Activated CD8-positive, alpha-beta T cell treated with anti-CD3 and anti-CD28 coated beads, Interleukin-2, amount 10 ng/mL, durations not matched to agents 7 days and 5 days (primary cell): ENCODE measurements around the gene EPHA6. TPM values are rescaled to one million over a fixed set of nuclear protein-coding genes. Genes with fewer than 3 reads are reported as not detected.

Experiments
- ATAC-seq: fragments of 150-1000 bp; cut with Tn5 transposase; one replicate; pipeline ENCODE4 v1.10.0; 2021; ENCODE audit warnings: moderate library complexity
- CTCF ChIA-PET: fragments of 350-600 bp; sonication (Branson Sonifier 250); formaldehyde crosslinking; loops from one replicate; lab custom pipeline; 2021; ENCODE audit warnings: antibody characterized with exemption; lab: Charles Lee
- POLR2A ChIA-PET: fragments of 350-600 bp; sonication (Branson Sonifier 250); formaldehyde crosslinking; loops from one replicate; lab custom pipeline; 2021; ENCODE audit warnings: antibody characterized with exemption; lab: Charles Lee
- DNase-seq: peaks from one replicate; pipeline ENCODE4 v3.0.0-alpha.2; 2020
- H3K27ac Mint-ChIP-seq: one replicate; pipeline ENCODE4 v1.8.0; 2021; ENCODE audit warnings: mild to moderate bottlenecking, mixed read lengths
- H3K27me3 Mint-ChIP-seq: one replicate; pipeline ENCODE4 v1.8.0; 2021; ENCODE audit warnings: low read depth, mixed read lengths
- H3K36me3 Mint-ChIP-seq: one replicate; pipeline ENCODE4 v1.8.0; 2021; ENCODE audit warnings: low read depth, mixed read lengths
- H3K4me1 Mint-ChIP-seq: one replicate; pipeline ENCODE4 v1.8.0; 2021; ENCODE audit warnings: low read depth, mixed read lengths
- H3K4me3 Mint-ChIP-seq: one replicate; pipeline ENCODE4 v1.8.0; 2021; ENCODE audit warnings: mild to moderate bottlenecking, mixed read lengths
- H3K9me3 Mint-ChIP-seq: one replicate; pipeline ENCODE4 v1.8.0; 2022; ENCODE audit warnings: mixed read lengths; ENCODE audit not compliant: insufficient read depth
- total RNA-seq, 2 experiments: library from RNA; stranded (reverse); gene quantifications; one replicate each; pipeline ENCODE4 v1.2.3, GENCODE V29; 2021

EPHA6 gene
- total RNA-seq, 2 experiments from 2014 or later, result not detected

DNA sequence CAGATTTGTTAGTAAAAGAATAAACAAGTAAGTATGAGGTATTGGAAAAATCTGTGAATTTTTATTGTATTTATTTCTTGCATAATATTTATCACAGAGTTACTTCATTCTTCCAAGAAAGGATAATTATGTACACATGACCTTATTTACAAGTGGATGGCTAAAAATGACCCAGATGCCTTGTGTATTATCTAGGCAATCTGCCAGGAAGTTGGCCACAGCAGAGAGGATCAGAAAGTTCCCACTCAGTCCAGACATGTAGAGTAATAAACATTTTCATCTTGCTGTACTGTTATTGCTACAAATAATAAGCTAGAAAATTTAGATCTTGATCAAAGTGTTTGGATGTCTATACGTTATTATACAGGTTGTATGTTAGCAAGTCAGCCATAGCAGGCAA is 317.1 kb downstream of the EPHA6 start:
- no peak for ATAC-seq
- Mint-ChIP-seq H3K36me3 (no peaks in the 10 kb centered on the region), H3K27me3 (no peaks in the 10 kb centered on the region), H3K9me3 (peaks cover 11% of the 10 kb centered on the region), H3K4me1 (no peaks in the 10 kb centered on the region), H3K4me3 (no peak overlapping the region), H3K27ac (no peak overlapping the region)
- ChIA-PET CTCF (no interaction called here), POLR2A (no interaction called here)
- DNase-seq, result no peak

GRCh38 chr3:97138914-97139541 is 324.6 kb downstream of the EPHA6 start:
- no peak overlapping the region for H3K4me3 Mint-ChIP-seq
- ChIA-PET POLR2A (no interaction called here), CTCF (no interaction called here)
- DNase-seq, result no peak
- ATAC-seq, result no peak
- H3K27ac Mint-ChIP-seq, result no peak overlapping the region
- no peaks in the 10 kb centered on the region for H3K4me1 Mint-ChIP-seq
- peaks cover 8% of the 10 kb centered on the region for H3K9me3 Mint-ChIP-seq
- H3K36me3 Mint-ChIP-seq, result no peaks in the 10 kb centered on the region
- H3K27me3 Mint-ChIP-seq, result no peaks in the 10 kb centered on the region

- H3K27me3 Mint-ChIP-seq, result no peaks in the 10 kb centered on the region
- H3K36me3 Mint-ChIP-seq, result no peaks in the 10 kb centered on the region
- H3K9me3 Mint-ChIP-seq, result no peaks in the 10 kb centered on the region
- ChIA-PET POLR2A (no interaction called here), CTCF (no interaction called here)
- no peak overlapping the region for H3K4me3 Mint-ChIP-seq
- no peaks in the 10 kb centered on the region for H3K4me1 Mint-ChIP-seq
- DNase-seq, result no peak
- ATAC-seq, result no peak
- no peak overlapping the region for H3K27ac Mint-ChIP-seq
Measured at GRCh38 chr3:97148931-97149330, 334.5 kb downstream of the EPHA6 start.

DNA sequence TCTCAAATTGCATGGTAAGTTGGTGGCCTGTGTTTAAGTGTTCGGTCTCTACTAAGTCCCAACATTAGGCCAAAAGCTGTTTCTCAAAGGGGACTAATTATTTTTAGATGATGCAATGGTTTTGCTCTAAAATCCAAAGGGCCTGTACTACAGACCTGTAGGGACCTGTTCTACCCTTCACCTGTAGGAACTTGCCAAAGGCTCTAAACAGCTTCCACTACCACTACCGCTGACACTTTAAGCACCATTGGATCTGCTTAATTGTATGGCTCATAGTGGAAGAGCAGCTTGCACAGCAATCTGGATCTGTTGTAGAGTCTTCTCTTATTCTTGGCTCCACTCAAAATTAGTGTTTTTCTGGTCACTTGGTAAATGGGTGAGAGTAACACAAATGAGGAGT is 346.8 kb downstream of the EPHA6 start:
- POLR2A ChIA-PET, result no interaction called here
- Mint-ChIP-seq H3K9me3 (no peaks in the 10 kb centered on the region), H3K36me3 (no peaks in the 10 kb centered on the region), H3K4me1 (no peaks in the 10 kb centered on the region), H3K27ac (no peak overlapping the region), H3K4me3 (no peak overlapping the region), H3K27me3 (no peaks in the 10 kb centered on the region)
- CTCF ChIA-PET, result no interaction called here
- ATAC-seq (no peak), DNase-seq (no peak)

GRCh38 chr3:97177242-97177641 is 362.8 kb downstream of the EPHA6 start:
- ChIA-PET POLR2A (no interaction called here), CTCF (no interaction called here)
- peaks cover 6% of the 10 kb centered on the region for H3K9me3 Mint-ChIP-seq
- H3K36me3 Mint-ChIP-seq, result no peaks in the 10 kb centered on the region
- no peak overlapping the region for H3K27ac Mint-ChIP-seq
- H3K27me3 Mint-ChIP-seq, result no peaks in the 10 kb centered on the region
- DNase-seq, result no peak
- ATAC-seq, result no peak
- no peak overlapping the region for H3K4me3 Mint-ChIP-seq
- H3K4me1 Mint-ChIP-seq, result no peaks in the 10 kb centered on the region

GRCh38 chr3:97181704-97182103 is 367.3 kb downstream of the EPHA6 start:
- DNase-seq (no peak), ATAC-seq (no peak)
- Mint-ChIP-seq H3K4me1 (no peaks in the 10 kb centered on the region), H3K36me3 (no peaks in the 10 kb centered on the region), H3K27me3 (no peaks in the 10 kb centered on the region), H3K9me3 (peaks cover 6% of the 10 kb centered on the region), H3K4me3 (no peak overlapping the region), H3K27ac (no peak overlapping the region)
- POLR2A ChIA-PET, result no interaction called here
- CTCF ChIA-PET, result no interaction called here

DNA sequence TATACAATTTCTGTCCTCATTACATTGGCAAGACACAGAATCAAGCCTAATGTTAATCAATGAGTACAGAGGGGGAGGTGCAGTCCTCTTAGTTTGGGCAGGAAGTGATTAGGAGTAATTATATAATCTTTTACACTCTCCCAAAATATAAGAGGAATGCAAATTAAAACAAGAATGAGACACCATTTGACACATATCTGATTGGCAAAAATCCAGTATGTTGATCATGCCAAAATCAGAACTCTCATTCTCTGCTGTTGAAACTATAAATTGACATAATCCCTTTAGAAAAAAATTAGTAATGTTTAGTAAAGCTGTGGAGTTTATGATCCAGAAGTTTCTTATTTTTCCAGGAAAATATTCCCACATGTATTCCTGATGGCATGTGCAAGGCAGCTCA is 373.4 kb downstream of the EPHA6 start:
- Mint-ChIP-seq H3K27ac (no peak overlapping the region), H3K27me3 (no peaks in the 10 kb centered on the region), H3K4me1 (no peaks in the 10 kb centered on the region), H3K36me3 (no peaks in the 10 kb centered on the region), H3K9me3 (no peaks in the 10 kb centered on the region), H3K4me3 (no peak overlapping the region)
- POLR2A ChIA-PET, result no interaction called here
- CTCF ChIA-PET, result no interaction called here
- no peak for DNase-seq
- no peak for ATAC-seq

DNA sequence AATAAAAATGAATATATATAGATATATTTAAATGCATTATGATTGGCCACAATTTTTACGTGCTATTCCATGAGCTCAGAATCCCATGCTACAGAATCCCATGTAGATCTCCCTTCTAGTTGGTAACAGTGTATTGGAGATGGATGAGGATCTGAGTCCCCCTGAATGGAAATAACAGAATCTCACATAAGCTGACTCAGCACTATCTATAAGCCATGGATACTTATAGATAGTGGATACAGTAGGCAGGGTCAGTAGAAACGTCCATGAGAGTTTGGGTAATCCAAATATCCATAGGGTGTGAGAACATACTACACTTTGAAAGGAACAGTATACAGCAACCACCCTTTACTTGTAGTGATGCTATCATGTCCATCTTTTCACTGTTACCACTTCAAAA is 375.4 kb downstream of the EPHA6 start:
- no peaks in the 10 kb centered on the region for H3K4me1 Mint-ChIP-seq
- no peak overlapping the region for H3K27ac Mint-ChIP-seq
- H3K4me3 Mint-ChIP-seq, result no peak overlapping the region
- H3K27me3 Mint-ChIP-seq, result no peaks in the 10 kb centered on the region
- ChIA-PET POLR2A (interaction anchor here (0.7 kb wide), 1 partner anchor 72 kb away, joined by 3 read pairs; no protein-coding TSS in a partner anchor), CTCF (no interaction called here)
- DNase-seq (no peak), ATAC-seq (no peak)
- no peaks in the 10 kb centered on the region for H3K9me3 Mint-ChIP-seq
- H3K36me3 Mint-ChIP-seq, result no peaks in the 10 kb centered on the region

GRCh38 chr3:97197083-97197482 is 382.7 kb downstream of the EPHA6 start:
- CTCF ChIA-PET, result no interaction called here
- H3K27me3 Mint-ChIP-seq, result no peaks in the 10 kb centered on the region
- H3K27ac Mint-ChIP-seq, result no peak overlapping the region
- DNase-seq (no peak), ATAC-seq (no peak)
- no peaks in the 10 kb centered on the region for H3K36me3 Mint-ChIP-seq
- peaks cover 9% of the 10 kb centered on the region for H3K9me3 Mint-ChIP-seq
- H3K4me3 Mint-ChIP-seq, result no peak overlapping the region
- H3K4me1 Mint-ChIP-seq, result no peaks in the 10 kb centered on the region
- POLR2A ChIA-PET, result no interaction called here

DNA sequence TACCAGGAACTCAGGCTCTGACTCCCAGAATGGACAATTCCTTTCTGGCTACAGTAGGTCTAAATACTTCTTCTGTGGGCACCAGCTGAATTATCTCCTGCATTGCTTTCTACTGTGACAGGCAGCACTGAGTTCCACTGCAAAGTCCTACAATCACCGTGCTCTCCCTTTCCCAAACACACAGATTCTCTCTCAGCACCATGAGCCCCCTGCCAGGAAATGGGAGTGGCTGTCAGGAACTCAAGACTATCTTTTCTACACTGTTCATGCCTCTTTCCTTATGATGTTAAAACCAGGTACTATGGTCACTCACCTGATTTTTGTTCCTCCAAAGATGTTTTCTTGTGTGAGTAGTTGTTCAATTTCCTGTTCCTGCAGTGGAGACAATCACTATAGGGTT is 383.4 kb downstream of the EPHA6 start:
- DNase-seq, result no peak
- CTCF ChIA-PET, result no interaction called here
- Mint-ChIP-seq H3K27me3 (no peaks in the 10 kb centered on the region), H3K4me1 (no peaks in the 10 kb centered on the region), H3K27ac (no peak overlapping the region), H3K36me3 (no peaks in the 10 kb centered on the region), H3K9me3 (peaks cover 9% of the 10 kb centered on the region), H3K4me3 (no peak overlapping the region)
- POLR2A ChIA-PET, result no interaction called here
- ATAC-seq, result no peak

GRCh38 chr3:97200387-97200786 is 386.0 kb downstream of the EPHA6 start:
- no peaks in the 10 kb centered on the region for H3K36me3 Mint-ChIP-seq
- POLR2A ChIA-PET, result no interaction called here

GRCh38 chr3:97201814-97202213 is 387.4 kb downstream of the EPHA6 start:
- H3K27ac Mint-ChIP-seq, result no peak overlapping the region
- H3K9me3 Mint-ChIP-seq, result peaks cover 3% of the 10 kb centered on the region
- DNase-seq, result no peak
- no peaks in the 10 kb centered on the region for H3K36me3 Mint-ChIP-seq
- no peaks in the 10 kb centered on the region for H3K4me1 Mint-ChIP-seq
- H3K27me3 Mint-ChIP-seq, result no peaks in the 10 kb centered on the region
- CTCF ChIA-PET, result no interaction called here
- POLR2A ChIA-PET, result no interaction called here
- no peak for ATAC-seq
- H3K4me3 Mint-ChIP-seq, result no peak overlapping the region

More at GRCh38 chr3:97200387-97200786, 386.0 kb downstream of the EPHA6 start:
- no peaks in the 10 kb centered on the region for H3K27me3 Mint-ChIP-seq
- no peak overlapping the region for H3K4me3 Mint-ChIP-seq
- H3K4me1 Mint-ChIP-seq, result no peaks in the 10 kb centered on the region
- DNase-seq, result no peak
- H3K27ac Mint-ChIP-seq, result no peak overlapping the region
- no peak for ATAC-seq
- CTCF ChIA-PET, result no interaction called here
- H3K9me3 Mint-ChIP-seq, result peaks cover 9% of the 10 kb centered on the region

- no peak overlapping the region for H3K27ac Mint-ChIP-seq
- H3K36me3 Mint-ChIP-seq, result no peaks in the 10 kb centered on the region
- DNase-seq (no peak), ATAC-seq (no peak)
- POLR2A ChIA-PET, result no interaction called here
- H3K4me1 Mint-ChIP-seq, result no peaks in the 10 kb centered on the region
- no peaks in the 10 kb centered on the region for H3K9me3 Mint-ChIP-seq
- CTCF ChIA-PET, result no interaction called here
- no peak overlapping the region for H3K4me3 Mint-ChIP-seq
- no peaks in the 10 kb centered on the region for H3K27me3 Mint-ChIP-seq
Measured at GRCh38 chr3:97228966-97229365, 414.6 kb downstream of the EPHA6 start.
